ENCODE measurements around the gene EYS.

Gene EYS

DNA sequence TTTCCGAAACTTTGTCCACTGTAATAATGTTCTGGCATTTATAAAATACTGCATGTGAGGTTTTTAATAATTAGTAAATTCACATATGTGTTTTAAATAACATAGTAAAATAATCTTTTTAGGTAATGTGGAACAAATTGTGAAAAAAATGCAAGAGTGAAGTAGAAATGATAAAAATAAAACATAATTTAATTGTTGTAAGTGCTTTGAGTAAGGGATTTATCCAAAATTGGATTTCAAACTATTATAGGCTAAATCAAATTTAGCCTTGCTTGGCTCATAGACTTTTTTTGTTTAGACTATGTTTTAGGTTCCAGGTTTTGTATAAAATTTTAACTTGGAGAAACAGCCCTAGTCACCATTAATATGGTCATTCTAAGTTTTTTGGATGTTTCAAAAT is 1041.9 kb downstream of the EYS start:
- TF ChIP-seq, protein P1, sequence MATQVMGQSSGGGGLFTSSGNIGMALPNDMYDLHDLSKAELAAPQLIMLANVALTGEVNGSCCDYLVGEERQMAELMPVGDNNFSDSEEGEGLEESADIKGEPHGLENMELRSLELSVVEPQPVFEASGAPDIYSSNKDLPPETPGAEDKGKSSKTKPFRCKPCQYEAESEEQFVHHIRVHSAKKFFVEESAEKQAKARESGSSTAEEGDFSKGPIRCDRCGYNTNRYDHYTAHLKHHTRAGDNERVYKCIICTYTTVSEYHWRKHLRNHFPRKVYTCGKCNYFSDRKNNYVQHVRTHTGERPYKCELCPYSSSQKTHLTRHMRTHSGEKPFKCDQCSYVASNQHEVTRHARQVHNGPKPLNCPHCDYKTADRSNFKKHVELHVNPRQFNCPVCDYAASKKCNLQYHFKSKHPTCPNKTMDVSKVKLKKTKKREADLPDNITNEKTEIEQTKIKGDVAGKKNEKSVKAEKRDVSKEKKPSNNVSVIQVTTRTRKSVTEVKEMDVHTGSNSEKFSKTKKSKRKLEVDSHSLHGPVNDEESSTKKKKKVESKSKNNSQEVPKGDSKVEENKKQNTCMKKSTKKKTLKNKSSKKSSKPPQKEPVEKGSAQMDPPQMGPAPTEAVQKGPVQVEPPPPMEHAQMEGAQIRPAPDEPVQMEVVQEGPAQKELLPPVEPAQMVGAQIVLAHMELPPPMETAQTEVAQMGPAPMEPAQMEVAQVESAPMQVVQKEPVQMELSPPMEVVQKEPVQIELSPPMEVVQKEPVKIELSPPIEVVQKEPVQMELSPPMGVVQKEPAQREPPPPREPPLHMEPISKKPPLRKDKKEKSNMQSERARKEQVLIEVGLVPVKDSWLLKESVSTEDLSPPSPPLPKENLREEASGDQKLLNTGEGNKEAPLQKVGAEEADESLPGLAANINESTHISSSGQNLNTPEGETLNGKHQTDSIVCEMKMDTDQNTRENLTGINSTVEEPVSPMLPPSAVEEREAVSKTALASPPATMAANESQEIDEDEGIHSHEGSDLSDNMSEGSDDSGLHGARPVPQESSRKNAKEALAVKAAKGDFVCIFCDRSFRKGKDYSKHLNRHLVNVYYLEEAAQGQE (IDR thresholded peaks at IDR 0.05; ENCODE audit: insufficient read depth in 1 of 2, low read depth in 2 of 2, low read length in 2 of 2) = no peak
- TF ChIP-seq SIN3A (IDR thresholded peaks at IDR 0.05; ENCODE audit: borderline replicate concordance, insufficient read depth, low read length) (no peak), TAF1 (IDR thresholded peaks at IDR 0.05; ENCODE audit: borderline replicate concordance, insufficient read depth, low read length) (no peak)

DNA sequence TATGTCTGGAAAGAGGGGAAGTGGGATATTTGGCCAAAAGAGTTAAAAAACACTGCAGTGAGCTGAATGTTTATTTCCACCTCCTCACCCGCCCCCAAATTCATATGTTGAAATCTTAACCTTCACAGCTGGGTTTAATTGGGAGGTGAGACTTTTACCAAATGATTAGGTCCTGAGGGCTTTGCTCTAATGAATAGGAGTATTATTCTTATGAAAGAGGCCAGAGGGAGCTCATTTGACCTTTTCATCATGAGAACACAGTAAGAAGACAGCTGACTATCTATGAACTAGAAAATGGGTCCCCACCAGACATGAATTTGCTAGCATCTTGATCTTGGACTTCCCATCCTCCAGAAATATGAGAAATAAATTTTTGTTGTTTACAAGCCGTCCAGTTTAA is 1042.5 kb downstream of the EYS start:
- TF ChIP-seq TAF1 (IDR thresholded peaks at IDR 0.05; ENCODE audit: borderline replicate concordance, insufficient read depth, low read length) (no peak), POLR2AphosphoS5 (IDR thresholded peaks at IDR 0.05; ENCODE audit: low read depth, low read length) (no peak), FOXP2 (optimal IDR thresholded peaks at IDR 0.05; ENCODE audit: borderline replicate concordance, extremely low read depth, extremely low read length, insufficient read depth) (no peak), SIN3A (IDR thresholded peaks at IDR 0.05; ENCODE audit: borderline replicate concordance, insufficient read depth, low read length) (no peak)
- TF ChIP-seq, protein P1 (IDR thresholded peaks at IDR 0.05; ENCODE audit: insufficient read depth in 1 of 2, low read depth in 2 of 2, low read length in 2 of 2) = no peak

DNA sequence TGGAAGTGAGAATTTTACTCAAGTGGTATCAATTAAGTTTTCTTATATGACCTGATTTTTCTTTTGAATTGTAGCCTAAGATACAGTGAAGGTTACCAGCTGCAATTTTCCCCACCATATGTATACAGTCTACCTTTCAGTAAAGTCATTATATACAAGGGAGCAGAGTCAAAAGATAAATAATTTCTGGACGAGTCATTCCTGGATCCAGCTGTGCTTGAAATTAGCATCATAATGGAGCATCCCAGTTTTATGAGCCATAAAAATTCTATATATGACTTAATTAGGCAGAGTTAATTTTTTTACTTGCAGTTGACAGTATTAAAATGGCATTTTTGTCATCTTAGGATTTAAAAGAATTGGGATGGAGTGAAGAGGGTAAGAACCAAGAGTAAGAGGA is 1063.0 kb downstream of the EYS start:
- TF ChIP-seq POLR2AphosphoS5 (IDR thresholded peaks at IDR 0.05; ENCODE audit: low read depth, low read length) (no peak), SIN3A (IDR thresholded peaks at IDR 0.05; ENCODE audit: borderline replicate concordance, insufficient read depth, low read length) (no peak), TAF1 (IDR thresholded peaks at IDR 0.05; ENCODE audit: borderline replicate concordance, insufficient read depth, low read length) (no peak), FOXP2 (optimal IDR thresholded peaks at IDR 0.05; ENCODE audit: borderline replicate concordance, extremely low read depth, extremely low read length, insufficient read depth) (no peak)
- TF ChIP-seq, protein P1 (IDR thresholded peaks at IDR 0.05; ENCODE audit: insufficient read depth in 1 of 2, low read depth in 2 of 2, low read length in 2 of 2) = no peak

DNA sequence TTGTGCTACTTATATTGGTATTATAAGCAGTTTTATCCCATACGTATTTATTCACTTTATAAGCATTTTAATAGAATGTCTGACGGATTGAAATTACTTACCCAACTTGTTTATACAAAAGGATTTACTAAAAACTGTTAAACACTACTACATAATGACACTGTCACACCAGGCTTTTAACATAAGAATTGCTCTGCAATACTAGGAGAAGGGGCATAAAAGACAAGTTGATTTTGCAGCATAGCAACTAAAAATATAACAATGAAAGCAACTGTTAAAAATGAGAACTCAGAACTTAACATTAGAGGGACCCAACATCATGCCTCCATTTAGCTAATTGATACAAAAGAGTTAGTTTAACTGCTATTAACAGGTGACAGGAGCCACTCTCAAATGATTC is 1076.1 kb downstream of the EYS start:
- TF ChIP-seq TAF1 (IDR thresholded peaks at IDR 0.05; ENCODE audit: borderline replicate concordance, insufficient read depth, low read length) (no peak), POLR2AphosphoS5 (IDR thresholded peaks at IDR 0.05; ENCODE audit: low read depth, low read length) (no peak), SIN3A (IDR thresholded peaks at IDR 0.05; ENCODE audit: borderline replicate concordance, insufficient read depth, low read length) (no peak), FOXP2 (optimal IDR thresholded peaks at IDR 0.05; ENCODE audit: borderline replicate concordance, extremely low read depth, extremely low read length, insufficient read depth) (no peak)
- TF ChIP-seq, protein P1 (IDR thresholded peaks at IDR 0.05; ENCODE audit: insufficient read depth in 1 of 2, low read depth in 2 of 2, low read length in 2 of 2) = no peak

DNA sequence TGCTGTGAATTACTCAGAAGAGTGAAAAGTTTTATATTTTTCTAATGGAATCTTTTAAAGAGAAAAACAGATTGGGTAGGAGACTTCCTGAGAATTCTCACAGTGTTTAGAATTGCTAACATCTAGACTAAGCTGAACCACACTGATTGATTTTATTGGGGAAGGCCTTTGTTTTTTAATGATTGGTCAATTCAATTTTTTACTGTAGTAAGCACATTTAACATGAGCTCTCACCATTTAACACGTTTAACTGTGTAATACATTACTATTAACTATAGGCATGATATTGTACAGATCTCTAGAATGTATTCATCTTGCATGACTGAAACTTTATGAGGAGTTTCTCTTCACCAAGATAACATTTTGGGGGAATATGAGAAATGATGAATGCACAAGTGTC is 1084.1 kb downstream of the EYS start:
- TF ChIP-seq FOXP2 (optimal IDR thresholded peaks at IDR 0.05; ENCODE audit: borderline replicate concordance, extremely low read depth, extremely low read length, insufficient read depth) = no peak
